HG03342 (cell line): ENCODE measurements around the gene ST6GALNAC2.
A peak's percentile ranks its signal among the peaks of the same experiment; 100 is the strongest.
"Not testable (repeated sequence)": the region's sequence is repeated elsewhere in the genome, so short reads cannot be mapped to it uniquely, and the experiment has no call there.

ENCODE experiments used
- ATAC-seq: cut with Tn5 transposase; IDR thresholded peaks from one replicate; pipeline ENCODE4 v1.9.1; 2021; ENCODE audit warnings: mild to moderate bottlenecking, moderate library complexity; ENCODE audit not compliant: unreplicated experiment

ST6GALNAC2 gene

GRCh38 chr17:76528528-76529223, 57.0 kb downstream of the ST6GALNAC2 start:
- no peak for ATAC-seq

DNA sequence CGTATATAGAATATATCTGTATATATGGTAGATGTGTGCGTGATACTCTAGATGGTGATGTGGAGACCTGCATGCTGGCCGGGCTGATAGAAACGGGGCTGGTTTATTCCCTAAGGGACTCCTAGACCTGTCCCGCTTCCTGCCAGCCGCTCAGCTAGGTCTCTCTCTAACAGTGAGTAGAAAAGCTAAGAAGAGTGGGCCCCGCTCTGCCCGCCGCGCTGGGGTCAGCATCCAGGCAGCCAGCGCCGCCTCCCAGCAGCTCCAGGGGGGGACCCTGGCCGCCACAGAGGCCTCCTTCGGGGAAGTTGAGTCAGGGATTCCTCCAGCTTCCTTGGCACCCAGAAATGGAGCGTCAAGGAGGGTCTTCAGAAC, 57.5 kb downstream of the ST6GALNAC2 start:
- ATAC-seq = peak; percentile 45

- ATAC-seq = peak; percentile 41
These were observed 58.1 kb downstream of the ST6GALNAC2 start for GRCh38 chr17:76527430-76528111.

- ATAC-seq = not testable (repeated sequence)
These were observed 58.6 kb downstream of the ST6GALNAC2 start for GRCh38 chr17:76527016-76527415.

- not testable (repeated sequence) for ATAC-seq
These were observed 60.2 kb downstream of the ST6GALNAC2 start for GRCh38 chr17:76525513-76525833.

DNA sequence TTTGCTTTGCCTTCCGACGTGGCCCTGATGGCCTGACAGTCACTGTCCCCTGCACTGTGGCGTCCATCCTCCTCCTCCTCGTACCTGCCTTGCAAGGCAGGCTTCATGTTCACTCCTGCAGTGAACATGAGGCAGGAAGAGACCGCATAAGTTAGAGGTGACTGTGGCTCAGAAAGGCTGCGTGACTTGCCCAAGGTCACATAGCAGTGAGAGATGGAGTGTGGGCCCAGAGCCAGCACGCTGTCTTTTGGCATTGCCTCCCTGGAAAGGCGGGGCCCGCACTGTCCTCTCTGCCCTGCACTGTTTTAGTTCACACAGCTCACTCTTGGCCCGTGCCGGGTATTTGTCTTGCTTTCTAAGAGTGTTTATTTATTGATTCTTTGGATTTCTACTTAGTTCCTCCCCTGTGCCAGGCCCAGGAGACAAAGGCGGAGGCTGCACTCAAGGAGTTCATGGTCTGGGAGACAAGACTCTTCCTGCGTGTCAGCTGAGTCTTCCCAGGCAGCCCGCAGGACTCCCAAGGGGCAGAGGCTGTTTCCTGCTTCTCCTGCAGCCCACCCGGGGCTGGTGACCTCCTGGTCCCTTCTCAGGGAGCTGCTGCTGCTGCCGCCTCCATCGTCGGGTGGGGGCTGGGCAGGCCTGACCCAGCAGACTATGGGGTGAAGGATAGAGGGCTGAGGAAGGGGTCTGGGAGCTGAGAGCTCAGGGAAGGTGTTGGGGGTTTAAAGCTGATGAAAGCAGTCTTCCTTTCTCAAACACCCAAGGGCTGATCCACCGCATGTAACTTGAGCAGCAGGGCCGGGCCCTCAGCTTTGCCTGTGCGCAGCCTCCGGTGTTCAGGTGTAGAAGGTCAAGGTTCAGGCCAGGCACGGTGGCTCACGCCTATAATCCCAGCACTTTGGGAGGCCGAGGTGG, 60.8 kb downstream of the ST6GALNAC2 start:
- ATAC-seq = no peak

GRCh38 chr17:76523084-76524037, 62.3 kb downstream of the ST6GALNAC2 start:
- no peak for ATAC-seq

DNA sequence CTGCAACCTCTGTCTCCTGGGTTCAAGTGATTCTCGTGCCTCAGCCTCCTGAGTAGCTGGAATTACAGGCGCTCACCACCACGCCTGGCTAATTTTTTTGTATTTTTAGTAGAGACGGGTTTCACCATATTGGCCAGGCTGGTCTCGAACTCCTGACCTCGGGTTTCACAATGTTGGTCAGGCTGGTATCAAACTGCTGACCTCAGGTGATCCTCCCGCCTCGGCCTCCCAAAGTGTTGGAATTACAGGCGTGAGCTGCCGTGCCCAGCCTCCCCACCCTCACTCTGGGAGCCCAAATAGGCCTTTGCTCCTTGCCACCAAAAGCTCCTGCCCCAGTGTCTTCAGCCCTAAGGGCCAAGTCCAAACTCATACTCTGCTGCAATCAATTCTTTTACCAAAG, 64.0 kb downstream of the ST6GALNAC2 start:
- ATAC-seq = not testable (repeated sequence)

GRCh38 chr17:76521262-76521661, 64.4 kb downstream of the ST6GALNAC2 start:
- no peak for ATAC-seq

- no peak for ATAC-seq
These were observed 66.4 kb downstream of the ST6GALNAC2 start for GRCh38 chr17:76519048-76519966.

GRCh38 chr17:76517638-76518038, 68.0 kb downstream of the ST6GALNAC2 start:
- no peak for ATAC-seq
